HG02885 (cell line): ENCODE results near the gene EFCAB8.
"Not testable (repeated sequence)": the region's sequence is repeated elsewhere in the genome, so short reads cannot be mapped to it uniquely, and the experiment has no call there.

ENCODE experiments used
- ATAC-seq: cut with Tn5 transposase; IDR thresholded peaks from one replicate; pipeline ENCODE4 v1.9.1; 2021; ENCODE audit warnings: mild to moderate bottlenecking; ENCODE audit not compliant: unreplicated experiment, poor library complexity

The EFCAB8 gene

GRCh38 chr20:32966881-32967781 lies 108.4 kb downstream of the EFCAB8 start:
- no peak for ATAC-seq

- no peak for ATAC-seq
Measured at GRCh38 chr20:32967961-32968457, 109.3 kb downstream of the EFCAB8 start.

- no peak for ATAC-seq
Measured at GRCh38 chr20:32968478-32969241, 109.9 kb downstream of the EFCAB8 start.

GRCh38 chr20:32969356-32970114 lies 110.8 kb downstream of the EFCAB8 start:
- no peak for ATAC-seq

- no peak for ATAC-seq
Measured at GRCh38 chr20:32970115-32970972, 111.6 kb downstream of the EFCAB8 start.

- no peak for ATAC-seq
Measured at GRCh38 chr20:32970973-32971300, 112.2 kb downstream of the EFCAB8 start.

- peak; percentile 9 for ATAC-seq
Measured at GRCh38 chr20:32971703-32972161, 113.0 kb downstream of the EFCAB8 start.

GRCh38 chr20:32972181-32973076 lies 113.7 kb downstream of the EFCAB8 start:
- ATAC-seq = peak; percentile 83

GRCh38 chr20:32973077-32973717 lies 114.5 kb downstream of the EFCAB8 start:
- ATAC-seq = no peak

- ATAC-seq = not testable (repeated sequence)
Measured at GRCh38 chr20:32974204-32975064, 115.7 kb downstream of the EFCAB8 start.

- not testable (repeated sequence) for ATAC-seq
Measured at GRCh38 chr20:32975121-32975520, 116.4 kb downstream of the EFCAB8 start.

- no peak for ATAC-seq
Measured at GRCh38 chr20:32975698-32976674, 117.3 kb downstream of the EFCAB8 start.

- no peak for ATAC-seq
Measured at GRCh38 chr20:32976746-32977145, 118.0 kb downstream of the EFCAB8 start.

- ATAC-seq = no peak
Measured at GRCh38 chr20:32977281-32978008, 118.7 kb downstream of the EFCAB8 start.

GRCh38 chr20:32978009-32978335 lies 119.2 kb downstream of the EFCAB8 start:
- no peak for ATAC-seq
